GM12801 (cell line): ENCODE measurements around the gene PLA2G2D.

ENCODE experiments used
- TF ChIP-seq, protein P1 (sequence below): IDR thresholded peaks from one replicate; pipeline ENCODE4 v1.5.1; 2011; ENCODE audit warnings: control low read depth; ENCODE audit not compliant: insufficient read length; ENCODE audit errors: extremely low read depth

The PLA2G2D gene

GRCh38 chr1:20136249-20136648, 16.9 kb upstream of the PLA2G2D start:
- TF ChIP-seq, protein P1, sequence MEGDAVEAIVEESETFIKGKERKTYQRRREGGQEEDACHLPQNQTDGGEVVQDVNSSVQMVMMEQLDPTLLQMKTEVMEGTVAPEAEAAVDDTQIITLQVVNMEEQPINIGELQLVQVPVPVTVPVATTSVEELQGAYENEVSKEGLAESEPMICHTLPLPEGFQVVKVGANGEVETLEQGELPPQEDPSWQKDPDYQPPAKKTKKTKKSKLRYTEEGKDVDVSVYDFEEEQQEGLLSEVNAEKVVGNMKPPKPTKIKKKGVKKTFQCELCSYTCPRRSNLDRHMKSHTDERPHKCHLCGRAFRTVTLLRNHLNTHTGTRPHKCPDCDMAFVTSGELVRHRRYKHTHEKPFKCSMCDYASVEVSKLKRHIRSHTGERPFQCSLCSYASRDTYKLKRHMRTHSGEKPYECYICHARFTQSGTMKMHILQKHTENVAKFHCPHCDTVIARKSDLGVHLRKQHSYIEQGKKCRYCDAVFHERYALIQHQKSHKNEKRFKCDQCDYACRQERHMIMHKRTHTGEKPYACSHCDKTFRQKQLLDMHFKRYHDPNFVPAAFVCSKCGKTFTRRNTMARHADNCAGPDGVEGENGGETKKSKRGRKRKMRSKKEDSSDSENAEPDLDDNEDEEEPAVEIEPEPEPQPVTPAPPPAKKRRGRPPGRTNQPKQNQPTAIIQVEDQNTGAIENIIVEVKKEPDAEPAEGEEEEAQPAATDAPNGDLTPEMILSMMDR, result no peak

- TF ChIP-seq, protein P1, result no peak
These were observed 15.7 kb upstream of the PLA2G2D start for GRCh38 chr1:20134995-20135394.

GRCh38 chr1:20126806-20127440, 7.6 kb upstream of the PLA2G2D start:
- TF ChIP-seq, protein P1, result no peak

DNA sequence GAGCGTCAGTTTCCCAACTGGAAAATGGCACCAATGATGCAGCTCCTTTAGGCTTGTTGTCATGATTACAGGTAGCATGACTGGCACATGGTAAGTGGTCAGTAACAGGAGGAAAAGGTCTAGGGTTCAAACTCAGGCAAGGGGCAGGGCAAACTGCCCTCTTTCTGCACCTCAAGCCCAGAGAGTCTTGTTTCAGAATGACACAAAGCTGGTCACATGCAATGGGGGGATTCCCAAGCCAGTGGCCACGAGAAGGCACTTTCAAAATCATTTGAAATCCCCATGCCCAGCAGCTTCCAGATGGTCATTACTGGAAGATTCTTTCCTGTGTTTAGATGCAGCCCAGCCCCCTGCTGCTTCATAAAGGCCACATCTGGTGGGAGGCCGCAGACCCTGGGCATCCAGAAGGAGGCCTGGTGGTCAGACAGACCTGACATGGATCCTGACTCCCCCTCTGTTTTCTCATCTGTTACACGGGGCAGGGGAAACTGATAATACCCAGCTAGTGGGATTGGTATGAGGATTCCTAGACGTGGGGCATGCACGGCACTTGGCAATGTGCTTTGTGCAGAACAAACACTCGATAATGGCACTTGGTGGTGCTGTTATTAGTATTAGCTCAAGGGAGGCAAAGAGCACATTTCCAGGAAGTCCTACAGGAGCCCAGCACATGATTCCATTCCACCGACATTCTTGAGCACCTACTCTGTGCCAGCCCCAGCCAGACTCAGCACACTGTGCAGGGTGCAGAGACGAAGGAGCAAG, 6.9 kb upstream of the PLA2G2D start:
- TF ChIP-seq, protein P1, result no peak

DNA sequence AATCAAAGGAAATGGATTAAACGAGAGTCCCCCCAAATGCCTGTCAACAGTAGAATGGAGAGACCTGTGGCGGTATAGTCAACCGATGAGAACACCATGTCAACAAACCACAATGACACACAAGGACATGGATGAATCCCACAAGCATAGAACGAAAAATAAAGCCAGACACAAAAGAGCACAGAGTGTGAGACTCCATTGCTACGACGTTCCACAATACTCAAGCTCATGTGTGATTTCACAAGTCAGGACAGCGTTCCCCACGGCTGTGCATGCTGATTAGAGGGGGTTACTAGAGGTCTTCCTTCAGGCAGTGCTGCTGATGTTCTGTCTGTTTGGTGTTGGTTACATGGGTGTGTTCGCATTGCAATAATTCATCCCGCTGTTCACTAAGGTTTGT, 5.8 kb upstream of the PLA2G2D start:
- TF ChIP-seq, protein P1, result no peak

GRCh38 chr1:20124456-20125057, 5.2 kb upstream of the PLA2G2D start:
- TF ChIP-seq, protein P1, result no peak

GRCh38 chr1:20123722-20124455, 4.6 kb upstream of the PLA2G2D start:
- TF ChIP-seq, protein P1, result no peak
